Left forelimb (tissue), 1 donor: ENCODE data around the gene GIGYF2.
"Not testable (repeated sequence)": the region's sequence is repeated elsewhere in the genome, so short reads cannot be mapped to it uniquely, and the experiment has no call there.

Experiments
- DNase-seq: peaks from one replicate; pipeline ENCODE4 v3.0.0-alpha.2; 2018; ENCODE audit warnings: low spot score

The GIGYF2 gene

GRCh38 chr2:232809349-232810124, 112.4 kb downstream of the GIGYF2 start:
- no peak for DNase-seq

GRCh38 chr2:232810444-232810843, 113.3 kb downstream of the GIGYF2 start:
- no peak for DNase-seq

GRCh38 chr2:232815569-232815968, 118.4 kb downstream of the GIGYF2 start:
- DNase-seq: no peak

GRCh38 chr2:232816657-232817056, 119.5 kb downstream of the GIGYF2 start:
- no peak for DNase-seq

GRCh38 chr2:232817756-232818155, 120.6 kb downstream of the GIGYF2 start:
- DNase-seq: no peak

GRCh38 chr2:232829988-232830387, 132.9 kb downstream of the GIGYF2 start:
- DNase-seq: no peak

GRCh38 chr2:232831496-232831895, 134.4 kb downstream of the GIGYF2 start:
- no peak for DNase-seq

GRCh38 chr2:232833830-232834229, 136.7 kb downstream of the GIGYF2 start:
- DNase-seq: no peak

- DNase-seq: no peak
Measured at GRCh38 chr2:232835687-232836208, 138.6 kb downstream of the GIGYF2 start.

- no peak for DNase-seq
Measured at GRCh38 chr2:232836934-232837333, 139.8 kb downstream of the GIGYF2 start.

- DNase-seq: no peak
Measured at GRCh38 chr2:232838406-232838874, 141.3 kb downstream of the GIGYF2 start.

- no peak for DNase-seq
Measured at GRCh38 chr2:232839411-232840079, 142.4 kb downstream of the GIGYF2 start.

- no peak for DNase-seq
Measured at GRCh38 chr2:232842689-232843088, 145.6 kb downstream of the GIGYF2 start.

GRCh38 chr2:232843834-232844233, 146.7 kb downstream of the GIGYF2 start:
- DNase-seq: no peak

GRCh38 chr2:232846055-232846454, 148.9 kb downstream of the GIGYF2 start:
- DNase-seq: no peak

- no peak for DNase-seq
Measured at GRCh38 chr2:232850039-232850438, 152.9 kb downstream of the GIGYF2 start.

GRCh38 chr2:232852081-232852480, 154.9 kb downstream of the GIGYF2 start:
- not testable (repeated sequence) for DNase-seq

- no peak for DNase-seq
Measured at GRCh38 chr2:232852676-232853075, 155.5 kb downstream of the GIGYF2 start.

- DNase-seq: no peak
Measured at GRCh38 chr2:232854082-232854481, 157.0 kb downstream of the GIGYF2 start.

- no peak for DNase-seq
Measured at GRCh38 chr2:232857158-232857563, 160.0 kb downstream of the GIGYF2 start.

- DNase-seq: no peak
Measured at GRCh38 chr2:232859385-232859916, 162.3 kb downstream of the GIGYF2 start.

- no peak for DNase-seq
Measured at GRCh38 chr2:232860593-232861241, 163.6 kb downstream of the GIGYF2 start.
